GM06990 (cell line): Measurements from ENCODE around the gene MORN5.

ENCODE experiments used
- DNase-seq: peaks from one replicate; pipeline ENCODE4 v3.0.0-alpha.2; 2011; ENCODE audit not compliant: insufficient read length; ENCODE audit errors: extremely low read depth
- H3K27me3 ChIP-seq: replicated peaks from 2 replicates; pipeline ENCODE4 v1.6.0; 2011; ENCODE audit warnings: low read length; ENCODE audit not compliant: control insufficient read depth, insufficient read depth
- H3K36me3 ChIP-seq: 2 replicates; pipeline ENCODE4 v1.5.1; 2011; ENCODE audit warnings: low read length; ENCODE audit not compliant: control insufficient read depth, insufficient read depth
- H3K4me3 ChIP-seq: replicated peaks from 2 replicates; pipeline ENCODE4 v1.5.1; 2011; ENCODE audit warnings: low read depth, mild to moderate bottlenecking, control low read depth, low read length
- TF ChIP-seq, protein P1 (sequence below): IDR thresholded peaks from 2 replicates; pipeline ENCODE4 v1.5.1; 2011; ENCODE audit warnings: low read length, control low read depth, mild to moderate bottlenecking, inconsistent platforms; ENCODE audit not compliant: insufficient read depth, poor library complexity, severe bottlenecking

The MORN5 gene

GRCh38 chr9:122218935-122219855 lies 59.5 kb downstream of the MORN5 start:
- H3K36me3 ChIP-seq, result no peaks in the 10 kb centered on the region
- TF ChIP-seq, protein P1, sequence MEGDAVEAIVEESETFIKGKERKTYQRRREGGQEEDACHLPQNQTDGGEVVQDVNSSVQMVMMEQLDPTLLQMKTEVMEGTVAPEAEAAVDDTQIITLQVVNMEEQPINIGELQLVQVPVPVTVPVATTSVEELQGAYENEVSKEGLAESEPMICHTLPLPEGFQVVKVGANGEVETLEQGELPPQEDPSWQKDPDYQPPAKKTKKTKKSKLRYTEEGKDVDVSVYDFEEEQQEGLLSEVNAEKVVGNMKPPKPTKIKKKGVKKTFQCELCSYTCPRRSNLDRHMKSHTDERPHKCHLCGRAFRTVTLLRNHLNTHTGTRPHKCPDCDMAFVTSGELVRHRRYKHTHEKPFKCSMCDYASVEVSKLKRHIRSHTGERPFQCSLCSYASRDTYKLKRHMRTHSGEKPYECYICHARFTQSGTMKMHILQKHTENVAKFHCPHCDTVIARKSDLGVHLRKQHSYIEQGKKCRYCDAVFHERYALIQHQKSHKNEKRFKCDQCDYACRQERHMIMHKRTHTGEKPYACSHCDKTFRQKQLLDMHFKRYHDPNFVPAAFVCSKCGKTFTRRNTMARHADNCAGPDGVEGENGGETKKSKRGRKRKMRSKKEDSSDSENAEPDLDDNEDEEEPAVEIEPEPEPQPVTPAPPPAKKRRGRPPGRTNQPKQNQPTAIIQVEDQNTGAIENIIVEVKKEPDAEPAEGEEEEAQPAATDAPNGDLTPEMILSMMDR, result no peak
- peaks cover 13% of the 10 kb centered on the region for H3K27me3 ChIP-seq
- no peak overlapping the region for H3K4me3 ChIP-seq
- DNase-seq, result no peak

DNA sequence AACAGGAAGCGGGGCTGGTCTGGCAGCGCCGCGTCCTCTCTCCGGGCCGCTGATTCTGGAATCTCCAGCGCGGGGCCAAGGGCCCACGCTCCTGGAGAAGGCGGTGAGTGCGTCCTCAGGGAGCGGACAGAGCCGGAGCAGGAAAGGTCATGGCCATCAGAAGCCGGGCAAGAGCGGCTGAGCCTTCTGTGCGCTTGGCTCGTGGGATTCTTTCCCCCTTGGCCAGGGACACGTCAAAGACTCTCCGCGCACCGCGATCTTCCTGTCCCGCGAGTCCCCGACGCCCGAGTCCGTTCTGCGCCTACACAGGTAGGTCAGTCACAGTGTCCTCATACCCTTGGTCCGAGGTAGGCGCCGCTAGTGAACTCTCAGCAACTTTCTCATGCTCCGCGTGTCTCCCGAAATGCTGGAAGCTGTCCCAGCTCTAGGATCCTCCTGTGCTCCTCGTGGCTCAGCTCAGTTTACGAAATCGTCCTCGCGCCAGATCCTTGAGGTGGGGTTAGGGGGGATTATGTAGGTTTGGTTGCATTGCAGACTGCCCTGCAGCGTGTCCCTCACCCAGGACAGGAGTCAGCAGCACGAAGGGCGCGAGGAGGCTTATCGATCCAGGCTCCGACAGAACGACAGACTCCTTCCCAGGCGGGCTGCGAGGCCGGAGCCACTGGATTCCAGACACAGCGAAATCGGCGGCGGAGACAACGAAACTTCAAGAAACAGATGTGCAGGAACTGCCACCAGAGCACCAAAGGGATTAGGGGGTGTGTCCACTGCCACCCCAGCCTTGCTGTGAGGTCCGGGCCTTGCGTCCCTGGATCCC lies 60.4 kb downstream of the MORN5 start:
- TF ChIP-seq, protein P1, result no peak
- Histone ChIP-seq H3K36me3 (no peaks in the 10 kb centered on the region), H3K27me3 (peaks cover 13% of the 10 kb centered on the region), H3K4me3 (no peak overlapping the region)
- no peak for DNase-seq

- Histone ChIP-seq H3K36me3 (no peaks in the 10 kb centered on the region), H3K4me3 (no peak overlapping the region), H3K27me3 (peaks cover 12% of the 10 kb centered on the region)
- no peak for DNase-seq
- TF ChIP-seq, protein P1, result no peak
Observed at GRCh38 chr9:122220673-122221182, 61.0 kb downstream of the MORN5 start.

GRCh38 chr9:122221183-122221811 lies 61.6 kb downstream of the MORN5 start:
- no peak for DNase-seq
- no peaks in the 10 kb centered on the region for H3K36me3 ChIP-seq
- peaks cover 12% of the 10 kb centered on the region for H3K27me3 ChIP-seq
- no peak overlapping the region for H3K4me3 ChIP-seq
- TF ChIP-seq, protein P1, result no peak

DNA sequence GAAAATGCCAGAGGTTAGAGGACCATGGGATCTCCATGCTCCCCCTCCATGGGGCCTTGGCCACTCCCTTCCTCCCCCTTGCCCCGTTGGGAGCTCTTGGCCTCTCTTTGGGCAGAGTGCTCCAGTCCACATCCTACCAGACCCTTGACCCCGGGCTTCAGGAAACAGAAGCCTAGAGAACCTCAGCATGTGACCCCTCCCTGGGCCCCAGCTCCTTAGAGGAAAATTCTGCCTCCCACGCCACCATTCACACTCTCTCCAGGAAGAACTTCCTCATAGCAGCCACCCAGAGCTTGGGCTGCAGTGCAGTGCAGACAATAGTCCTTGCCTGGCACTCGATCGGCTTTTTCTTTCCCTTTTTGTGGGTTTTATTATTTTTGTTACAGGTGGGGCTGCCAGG lies 63.1 kb downstream of the MORN5 start:
- TF ChIP-seq, protein P1, result no peak
- no peak for DNase-seq
- H3K36me3 ChIP-seq, result no peaks in the 10 kb centered on the region
- peaks cover 12% of the 10 kb centered on the region for H3K27me3 ChIP-seq
- no peak overlapping the region for H3K4me3 ChIP-seq
